GM18511 (cell line): Measurements from ENCODE around the gene COL6A5.
"Not testable (repeated sequence)": the region's sequence is repeated elsewhere in the genome, so short reads cannot be mapped to it uniquely, and the experiment has no call there.

ENCODE experiments used
- ATAC-seq: cut with Tn5 transposase; IDR thresholded peaks from one replicate; pipeline ENCODE4 v1.9.1; 2021; ENCODE audit warnings: mild to moderate bottlenecking, moderate library complexity; ENCODE audit not compliant: unreplicated experiment

The COL6A5 gene

GRCh38 chr3:130345487-130346079 is at the start of gene COL6A5:
TSS of gene COL6A5 (plus strand) at chr3:130345672. CDS start at chr3:130373639, 27,967 bp downstream.
- no peak for ATAC-seq

GRCh38 chr3:130299531-130299930 is 45.9 kb upstream of the COL6A5 start:
- ATAC-seq: no peak

GRCh38 chr3:130300888-130301287 is 44.6 kb upstream of the COL6A5 start:
- no peak for ATAC-seq

- ATAC-seq: no peak
These were observed 35.4 kb upstream of the COL6A5 start for GRCh38 chr3:130310109-130310508.

- no peak for ATAC-seq
These were observed 33.1 kb upstream of the COL6A5 start for GRCh38 chr3:130312374-130312773.

- no peak for ATAC-seq
These were observed 29.3 kb upstream of the COL6A5 start for GRCh38 chr3:130316169-130316568.

- ATAC-seq: no peak
These were observed 22.0 kb upstream of the COL6A5 start for GRCh38 chr3:130323503-130323902.

- ATAC-seq: no peak
These were observed 4.7 kb upstream of the COL6A5 start for GRCh38 chr3:130340766-130341165.

- ATAC-seq: no peak
These were observed 4.1 kb upstream of the COL6A5 start for GRCh38 chr3:130341388-130341787.

GRCh38 chr3:130341882-130342281 is 3.6 kb upstream of the COL6A5 start:
- no peak for ATAC-seq

GRCh38 chr3:130342821-130343661 is 2.4 kb upstream of the COL6A5 start:
- ATAC-seq: no peak

- not testable (repeated sequence) for ATAC-seq
These were observed 2.8 kb downstream of the COL6A5 start for GRCh38 chr3:130348258-130348657.

- ATAC-seq: no peak
These were observed 9.0 kb downstream of the COL6A5 start for GRCh38 chr3:130354430-130354829.

- ATAC-seq: no peak
These were observed 28.6 kb downstream of the COL6A5 start for GRCh38 chr3:130374033-130374432.

GRCh38 chr3:130374908-130375307 is 29.4 kb downstream of the COL6A5 start:
- no peak for ATAC-seq

GRCh38 chr3:130377960-130378676 is 32.6 kb downstream of the COL6A5 start:
- ATAC-seq: no peak

GRCh38 chr3:130378677-130379191 is 33.3 kb downstream of the COL6A5 start:
- ATAC-seq: no peak

- ATAC-seq: no peak
These were observed 33.8 kb downstream of the COL6A5 start for GRCh38 chr3:130379274-130379673.

GRCh38 chr3:130380398-130380797 is 34.9 kb downstream of the COL6A5 start:
- ATAC-seq: no peak

- no peak for ATAC-seq
These were observed 38.0 kb downstream of the COL6A5 start for GRCh38 chr3:130383424-130383823.

- ATAC-seq: no peak
These were observed 39.1 kb downstream of the COL6A5 start for GRCh38 chr3:130384476-130385025.
